Lower lobe of right lung (tissue), 2 donors: ENCODE measurements around the gene LPCAT4. TPM values are rescaled to one million over a fixed set of nuclear protein-coding genes. Genes with fewer than 3 reads are reported as not detected.
"Not testable (repeated sequence)": the region's sequence is repeated elsewhere in the genome, so short reads cannot be mapped to it uniquely, and the experiment has no call there.

ENCODE experiments used
- ATAC-seq, 2 donors: fragments of 200-7000 bp; cut with Tn5 transposase; one replicate each; pipeline ENCODE4 v1.9.1; 2020 to 2022; ENCODE audit warnings: mild to moderate bottlenecking in 2 of 2, moderate library complexity in 2 of 2
- DNase-seq: peaks from one replicate; pipeline ENCODE4 v3.0.0-alpha.2; 2020
- H3K27ac ChIP-seq: fragments of 200-600 bp; one replicate; pipeline ENCODE4 v1.8.0; 2022
- H3K27me3 ChIP-seq: fragments of 200-600 bp; one replicate; pipeline ENCODE4 v1.8.0; 2022; ENCODE audit warnings: low read depth
- H3K36me3 ChIP-seq: fragments of 200-600 bp; one replicate; pipeline ENCODE4 v1.8.0; 2022; ENCODE audit warnings: mild to moderate bottlenecking
- H3K4me1 ChIP-seq: fragments of 200-600 bp; one replicate; pipeline ENCODE4 v1.8.0; 2022
- H3K4me3 ChIP-seq: fragments of 200-600 bp; one replicate; pipeline ENCODE4 v1.8.0; 2022; ENCODE audit warnings: mild to moderate bottlenecking
- H3K9me3 ChIP-seq: fragments of 200-600 bp; one replicate; pipeline ENCODE4 v1.8.0; 2022
- intact Hi-C: fragments of 100-400 bp; cut with DNase I; formaldehyde crosslinking; loops from one replicate; pipeline ENCODE4 v1.11.0; 2022
- total RNA-seq: library from RNA; stranded (reverse); fragmentation: NEBNext Ultra II Directional; extraction: Animal tissue kit (Norgen Biotek cat#: 25700); gene quantifications from one replicate; pipeline ENCODE4 v1.2.1, GENCODE V29; 2021
- TF ChIP-seq, protein P1 (sequence below): fragments of 200-600 bp; IDR thresholded peaks from one replicate; pipeline ENCODE4 v1.8.0; 2022; ENCODE audit warnings: antibody characterized with exemption, mild to moderate bottlenecking
- donor health status: DM: no; HTN: yes; CAD: no; lungs with severe emphysema.

Gene LPCAT4
- total RNA-seq, 1 donor from 2014 or later: 37.0 TPM

DNA sequence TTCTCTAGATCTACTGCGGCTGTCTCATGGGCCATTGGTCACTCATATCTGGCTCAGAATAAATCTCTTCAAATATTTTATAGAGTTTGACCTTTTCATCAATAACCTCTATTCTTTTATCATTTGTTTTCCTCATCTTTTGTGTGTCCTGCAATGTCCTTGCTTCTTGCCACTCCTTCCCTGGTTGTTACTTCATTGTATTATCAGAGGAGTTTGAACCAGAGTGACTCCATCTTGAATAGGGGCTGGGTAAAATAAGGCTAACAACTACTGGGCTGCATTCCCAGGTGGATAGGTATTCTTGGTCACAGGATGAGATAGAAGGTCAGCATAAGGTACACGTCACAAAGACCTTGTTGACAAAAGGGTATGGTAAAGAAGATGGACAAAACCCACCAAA is 9.9 kb upstream of the LPCAT4 start:
- Histone ChIP-seq H3K4me3 (no peak overlapping the region), H3K27ac (no peak overlapping the region), H3K9me3 (no peaks in the 10 kb centered on the region), H3K4me1 (no peaks in the 10 kb centered on the region), H3K36me3 (no peaks in the 10 kb centered on the region), H3K27me3 (no peaks in the 10 kb centered on the region)
- intact Hi-C loops: no loop called here
- ATAC-seq (no peak), DNase-seq (no peak)
- TF ChIP-seq, protein P1, sequence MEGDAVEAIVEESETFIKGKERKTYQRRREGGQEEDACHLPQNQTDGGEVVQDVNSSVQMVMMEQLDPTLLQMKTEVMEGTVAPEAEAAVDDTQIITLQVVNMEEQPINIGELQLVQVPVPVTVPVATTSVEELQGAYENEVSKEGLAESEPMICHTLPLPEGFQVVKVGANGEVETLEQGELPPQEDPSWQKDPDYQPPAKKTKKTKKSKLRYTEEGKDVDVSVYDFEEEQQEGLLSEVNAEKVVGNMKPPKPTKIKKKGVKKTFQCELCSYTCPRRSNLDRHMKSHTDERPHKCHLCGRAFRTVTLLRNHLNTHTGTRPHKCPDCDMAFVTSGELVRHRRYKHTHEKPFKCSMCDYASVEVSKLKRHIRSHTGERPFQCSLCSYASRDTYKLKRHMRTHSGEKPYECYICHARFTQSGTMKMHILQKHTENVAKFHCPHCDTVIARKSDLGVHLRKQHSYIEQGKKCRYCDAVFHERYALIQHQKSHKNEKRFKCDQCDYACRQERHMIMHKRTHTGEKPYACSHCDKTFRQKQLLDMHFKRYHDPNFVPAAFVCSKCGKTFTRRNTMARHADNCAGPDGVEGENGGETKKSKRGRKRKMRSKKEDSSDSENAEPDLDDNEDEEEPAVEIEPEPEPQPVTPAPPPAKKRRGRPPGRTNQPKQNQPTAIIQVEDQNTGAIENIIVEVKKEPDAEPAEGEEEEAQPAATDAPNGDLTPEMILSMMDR: no peak

DNA sequence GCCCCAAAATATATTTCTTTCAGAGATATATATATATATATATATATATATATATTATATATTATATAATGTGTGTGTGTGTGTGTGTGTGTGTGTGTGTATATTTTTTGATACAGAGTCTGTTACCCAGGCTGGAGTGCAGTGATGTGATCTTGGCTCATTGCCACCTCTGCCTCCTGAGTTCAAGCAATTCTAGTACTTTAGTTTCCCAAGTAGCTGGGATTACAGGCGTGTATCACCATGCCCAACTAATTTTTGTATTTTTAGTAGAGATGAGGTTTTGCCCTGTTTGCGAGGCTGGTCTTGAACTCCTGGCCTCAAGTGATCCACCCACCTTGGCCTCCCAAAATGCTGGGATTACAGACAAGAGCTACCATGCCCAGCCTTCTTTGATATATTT is 8.5 kb upstream of the LPCAT4 start:
- H3K4me3 ChIP-seq, H3K9me3 ChIP-seq, DNase-seq, H3K27ac ChIP-seq, H3K27me3 ChIP-seq, H3K4me1 ChIP-seq, intact Hi-C loops, H3K36me3 ChIP-seq, ATAC-seq: not testable (repeated sequence)

DNA sequence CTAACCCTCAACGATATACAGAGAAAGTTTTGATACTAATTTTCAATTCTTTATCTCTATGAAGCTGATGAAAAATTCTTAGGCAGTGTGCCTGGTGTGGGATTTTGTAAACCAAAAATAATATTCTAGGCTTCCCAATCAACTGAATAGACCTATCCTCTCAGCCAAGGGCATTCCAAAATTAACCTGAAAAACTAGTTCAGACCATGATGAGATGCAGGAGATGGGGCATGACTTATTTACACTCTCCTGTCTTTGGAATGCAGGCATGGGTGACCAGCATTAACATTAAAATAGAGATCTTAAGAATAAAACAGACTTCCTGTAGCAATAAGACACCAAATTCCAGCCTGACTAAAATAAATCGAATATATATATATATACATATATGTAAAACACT is 7.8 kb upstream of the LPCAT4 start:
- TF ChIP-seq, protein P1: no peak
- Histone ChIP-seq H3K4me3 (no peak overlapping the region), H3K27ac (no peak overlapping the region), H3K4me1 (no peaks in the 10 kb centered on the region), H3K9me3 (no peaks in the 10 kb centered on the region), H3K27me3 (no peaks in the 10 kb centered on the region), H3K36me3 (no peaks in the 10 kb centered on the region)
- ATAC-seq (no peak), DNase-seq (no peak)
- intact Hi-C loops: no loop called here

DNA sequence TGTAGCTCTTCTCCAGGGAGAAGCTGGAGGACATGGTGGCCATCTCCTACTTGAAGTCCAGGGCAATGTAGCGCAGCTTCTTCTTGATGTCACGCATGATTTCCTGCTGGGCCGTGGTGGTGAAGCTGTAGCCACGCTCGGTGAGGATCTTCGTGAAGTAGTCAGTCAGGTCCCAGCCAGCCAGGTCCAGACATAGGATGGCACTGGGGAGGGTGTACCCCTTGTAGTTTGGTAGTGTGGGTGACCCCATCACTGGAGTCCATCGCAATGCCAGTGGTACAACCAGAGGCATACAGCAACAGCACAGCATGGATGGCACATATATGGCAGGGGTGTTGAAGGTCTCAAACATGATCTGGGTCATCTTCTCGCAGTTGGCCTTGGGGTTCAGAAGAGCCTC is 7.0 kb upstream of the LPCAT4 start:
- TF ChIP-seq, protein P1: no peak
- no peaks in the 10 kb centered on the region for H3K27me3 ChIP-seq
- no peak overlapping the region for H3K4me3 ChIP-seq
- ATAC-seq (no peak), DNase-seq (no peak)
- no peaks in the 10 kb centered on the region for H3K9me3 ChIP-seq
- H3K4me1 ChIP-seq: no peaks in the 10 kb centered on the region
- intact Hi-C loops: no loop called here
- H3K27ac ChIP-seq: no peak overlapping the region
- no peaks in the 10 kb centered on the region for H3K36me3 ChIP-seq

DNA sequence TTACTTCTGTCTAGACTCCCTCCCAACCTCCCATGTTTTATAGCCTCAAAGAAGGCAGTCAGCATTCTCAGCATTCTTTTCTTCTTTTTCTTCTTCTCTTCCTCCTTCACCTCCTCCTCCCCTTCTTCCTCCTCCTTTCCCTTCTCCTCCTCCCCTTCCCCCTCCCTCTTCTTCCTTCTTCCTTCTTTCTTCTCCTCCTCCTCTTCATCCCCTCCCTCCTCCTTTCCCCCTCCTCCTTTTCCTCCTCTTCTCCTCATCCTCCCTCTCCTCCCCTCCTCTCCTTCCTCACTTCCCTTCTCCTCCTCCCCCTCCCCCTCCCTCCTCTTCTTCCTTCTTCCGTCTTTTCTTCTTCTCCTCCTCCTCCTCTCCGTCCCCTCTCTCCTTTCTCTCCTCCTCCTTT is 3.6 kb upstream of the LPCAT4 start:
- Histone ChIP-seq H3K4me1 (peaks cover 14% of the 10 kb centered on the region), H3K27ac (no peak overlapping the region), H3K4me3 (no peak overlapping the region), H3K36me3 (no peaks in the 10 kb centered on the region), H3K27me3 (no peaks in the 10 kb centered on the region), H3K9me3 (no peaks in the 10 kb centered on the region)
- DNase-seq: no peak
- TF ChIP-seq, protein P1: no peak
- ATAC-seq: no peak
- intact Hi-C loops: no loop called here

DNA sequence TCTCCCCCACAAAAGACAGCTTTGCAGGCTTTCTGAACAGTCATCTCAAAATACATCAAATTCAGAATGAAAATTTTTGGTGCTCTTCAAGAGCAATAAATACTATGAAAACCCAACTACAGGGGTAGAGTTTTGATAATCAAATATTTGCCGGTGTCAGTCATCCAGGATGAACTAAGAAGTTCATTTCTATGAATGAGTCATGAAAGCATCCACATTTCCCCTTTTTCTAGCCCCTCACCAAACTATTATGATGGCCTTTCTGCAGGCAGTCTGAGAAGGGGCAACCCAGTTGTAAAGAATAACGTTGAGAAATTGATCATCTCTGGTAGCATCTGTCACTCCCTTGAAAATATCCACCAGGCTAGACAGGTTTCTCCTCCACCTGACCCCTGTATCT is 3.1 kb upstream of the LPCAT4 start:
- no peak for DNase-seq
- Histone ChIP-seq H3K27ac (no peak overlapping the region), H3K36me3 (no peaks in the 10 kb centered on the region), H3K4me3 (no peak overlapping the region), H3K9me3 (no peaks in the 10 kb centered on the region), H3K4me1 (peaks cover 18% of the 10 kb centered on the region), H3K27me3 (no peaks in the 10 kb centered on the region)
- TF ChIP-seq, protein P1: no peak
- intact Hi-C loops: no loop called here
- no peak for ATAC-seq
